ENCODE data around the gene PLA2G4C. TPM values are rescaled to one million over a fixed set of nuclear protein-coding genes. Genes with fewer than 3 reads are reported as not detected.

PLA2G4C gene
- total RNA-seq, 1 donor from 2014 or later = 1.1 TPM

GRCh38 chr19:48148576-48148975, 38.0 kb upstream of the PLA2G4C start:
- H3K27me3 ChIP-seq (ENCODE audit: control insufficient read depth, insufficient read depth, low read length) = no peaks in the 10 kb centered on the region
- TF ChIP-seq CTCF (IDR thresholded peaks at IDR 0.05; ENCODE audit: insufficient read depth, low read length, severe bottlenecking) = no peak
- FAIRE-seq (no peak), DNase-seq (ENCODE audit: low read depth) (no peak)
- peaks cover 6% of the 10 kb centered on the region for H3K36me3 ChIP-seq (ENCODE audit: control insufficient read depth, insufficient read depth, low read length)
- no peak overlapping the region for H3K4me3 ChIP-seq (ENCODE audit: low read depth, low read length)

GRCh38 chr19:48147597-48148175, 37.1 kb upstream of the PLA2G4C start:
- TF ChIP-seq CTCF (IDR thresholded peaks at IDR 0.05; ENCODE audit: insufficient read depth, low read length, severe bottlenecking) = no peak
- FAIRE-seq (no peak), DNase-seq (ENCODE audit: low read depth) (no peak)
- H3K27me3 ChIP-seq (ENCODE audit: control insufficient read depth, insufficient read depth, low read length) = no peaks in the 10 kb centered on the region
- H3K4me3 ChIP-seq (ENCODE audit: low read depth, low read length) = no peak overlapping the region
- peaks cover 7% of the 10 kb centered on the region for H3K36me3 ChIP-seq (ENCODE audit: control insufficient read depth, insufficient read depth, low read length)

- FAIRE-seq (no peak), DNase-seq (ENCODE audit: low read depth) (no peak)
- TF ChIP-seq CTCF (IDR thresholded peaks at IDR 0.05; ENCODE audit: insufficient read depth, low read length, severe bottlenecking) = no peak
- Histone ChIP-seq H3K36me3 (ENCODE audit: control insufficient read depth, insufficient read depth, low read length) (peaks cover 4% of the 10 kb centered on the region), H3K4me3 (ENCODE audit: low read depth, low read length) (no peak overlapping the region), H3K27me3 (ENCODE audit: control insufficient read depth, insufficient read depth, low read length) (no peaks in the 10 kb centered on the region)
These were observed 28.4 kb upstream of the PLA2G4C start for GRCh38 chr19:48139053-48139452.

GRCh38 chr19:48137411-48137810, 26.8 kb upstream of the PLA2G4C start:
- Histone ChIP-seq H3K36me3 (ENCODE audit: control insufficient read depth, insufficient read depth, low read length) (peaks cover 3% of the 10 kb centered on the region), H3K27me3 (ENCODE audit: control insufficient read depth, insufficient read depth, low read length) (no peaks in the 10 kb centered on the region), H3K4me3 (ENCODE audit: low read depth, low read length) (no peak overlapping the region)
- no peak for TF ChIP-seq CTCF (IDR thresholded peaks at IDR 0.05; ENCODE audit: insufficient read depth, low read length, severe bottlenecking)
- no peak for DNase-seq (ENCODE audit: low read depth)
- FAIRE-seq = no peak

- H3K4me3 ChIP-seq (ENCODE audit: low read depth, low read length) = no peak overlapping the region
- no peak for TF ChIP-seq CTCF (IDR thresholded peaks at IDR 0.05; ENCODE audit: insufficient read depth, low read length, severe bottlenecking)
- DNase-seq (ENCODE audit: low read depth) (no peak), FAIRE-seq (no peak)
- H3K27me3 ChIP-seq (ENCODE audit: control insufficient read depth, insufficient read depth, low read length) = no peaks in the 10 kb centered on the region
- H3K36me3 ChIP-seq (ENCODE audit: control insufficient read depth, insufficient read depth, low read length) = peaks cover 3% of the 10 kb centered on the region
These were observed 25.9 kb upstream of the PLA2G4C start for GRCh38 chr19:48136547-48136946.

- no peak for TF ChIP-seq CTCF (IDR thresholded peaks at IDR 0.05; ENCODE audit: insufficient read depth, low read length, severe bottlenecking)
- no peak overlapping the region for H3K4me3 ChIP-seq (ENCODE audit: low read depth, low read length)
- peaks cover 5% of the 10 kb centered on the region for H3K36me3 ChIP-seq (ENCODE audit: control insufficient read depth, insufficient read depth, low read length)
- no peaks in the 10 kb centered on the region for H3K27me3 ChIP-seq (ENCODE audit: control insufficient read depth, insufficient read depth, low read length)
- FAIRE-seq = no peak
- no peak for DNase-seq (ENCODE audit: low read depth)
These were observed 24.8 kb upstream of the PLA2G4C start for GRCh38 chr19:48135411-48135810.
